ENCODE results near the gene PFN1. TPM values are rescaled to one million over a fixed set of nuclear protein-coding genes. Genes with fewer than 3 reads are reported as not detected.

Gene PFN1
- total and polyA plus RNA-seq, 7 donors = 690 to 1,404 (median 911) TPM

GRCh38 chr17:4955091-4955490, 6.8 kb upstream of the PFN1 start:
- H3K27me3 ChIP-seq = no peaks in the 10 kb centered on the region
- H3K27ac ChIP-seq = no peak overlapping the region
- no peak for TF ChIP-seq POLR2A (IDR thresholded peaks at IDR 0.05)
- no peak for TF ChIP-seq EP300 (IDR thresholded peaks at IDR 0.05)
- no peak for TF ChIP-seq CTCF (IDR thresholded peaks at IDR 0.05)
- TF ChIP-seq POLR2AphosphoS5 (IDR thresholded peaks at IDR 0.05) = no peak
- H3K9me3 ChIP-seq = no peaks in the 10 kb centered on the region
- intact Hi-C loops (cut with DNase I) = no loop called here
- WGBS, 2 donors = 97 to 98% methylated on average over 8 of the region's 8 CpGs
- H3K36me3 ChIP-seq = peaks cover 8 to 21% (median 14%) of the 10 kb centered on the region in 4 donors
- no peak overlapping the region for H3K4me3 ChIP-seq
- DNase-seq = no peak
- H3K4me1 ChIP-seq = peaks cover 0 to 15% (median 13%) of the 10 kb centered on the region in 4 donors

- Histone ChIP-seq H3K9me3 (no peaks in the 10 kb centered on the region), H3K27me3 (no peaks in the 10 kb centered on the region), H3K36me3 (peaks cover 0 to 5% (median 2%) of the 10 kb centered on the region in 4 donors), H3K4me3 (no peak overlapping the region), H3K4me1 (peaks cover 0 to 26% (median 14%) of the 10 kb centered on the region in 4 donors), H3K27ac (no peak overlapping the region)
- no peak for DNase-seq
- TF ChIP-seq CTCF (IDR thresholded peaks at IDR 0.05) = no peak
- no peak for TF ChIP-seq POLR2AphosphoS5 (IDR thresholded peaks at IDR 0.05)
- no peak for TF ChIP-seq EP300 (IDR thresholded peaks at IDR 0.05)
- no peak for TF ChIP-seq POLR2A (IDR thresholded peaks at IDR 0.05)
- 75 to 84% methylated on average over 14 of the region's 14 CpGs for WGBS, 2 donors
- intact Hi-C loops (cut with DNase I) = no loop called here
Measured at GRCh38 chr17:4953451-4953961, 5.2 kb upstream of the PFN1 start.

DNA sequence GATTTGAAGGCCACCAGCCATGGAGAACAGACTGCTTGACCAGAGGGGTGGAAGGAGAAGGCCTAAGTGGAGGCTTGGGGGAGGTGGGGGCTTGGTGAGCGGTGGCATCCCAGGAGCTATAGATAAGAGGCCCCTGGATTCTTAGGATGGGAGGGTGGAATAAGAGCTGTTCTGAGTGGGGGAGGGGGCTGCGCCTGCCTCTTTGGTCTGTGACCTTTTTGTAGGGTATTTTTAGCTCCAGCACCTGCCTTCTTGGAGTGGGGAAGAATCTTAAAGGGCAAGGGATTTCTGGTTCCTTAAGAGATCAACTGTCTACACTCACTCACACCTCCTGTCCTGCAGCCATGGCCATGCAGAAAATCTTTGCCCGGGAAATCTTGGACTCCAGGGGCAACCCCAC, 3.2 kb upstream of the PFN1 start:
- Histone ChIP-seq H3K36me3 (peaks cover 0 to 4% (median under 1%) of the 10 kb centered on the region in 4 donors), H3K4me3 (no peak overlapping the region), H3K4me1 (peaks cover 0 to 32% (median 18%) of the 10 kb centered on the region in 4 donors), H3K9me3 (no peaks in the 10 kb centered on the region), H3K27me3 (no peaks in the 10 kb centered on the region), H3K27ac (peak overlapping the region; percentile 98 to 100 (median 99))
- TF ChIP-seq EP300 (IDR thresholded peaks at IDR 0.05) (no peak), CTCF (IDR thresholded peaks at IDR 0.05) (no peak), POLR2A (IDR thresholded peaks at IDR 0.05) (no peak), POLR2AphosphoS5 (IDR thresholded peaks at IDR 0.05) (no peak)
- WGBS, 2 donors = 93 to 97% methylated on average over 3 of the region's 3 CpGs
- intact Hi-C loops (cut with DNase I) = no loop called here
- DNase-seq = no peak

GRCh38 chr17:4950746-4951204, 2.4 kb upstream of the PFN1 start, which contains the start of gene ENO3:
Gene ENO3, plus strand, starts transcription at chr17:4951119. Its CDS starts 711 bp downstream, at chr17:4951830.
- WGBS, 2 donors = 40 to 47% methylated on average over 7 of the region's 7 CpGs
- Histone ChIP-seq H3K4me3 (peak within 1 kb of the TSS; percentile 80 to 99 (median 96)), H3K4me1 (peaks cover 0 to 39% (median 25%) of the 10 kb centered on the region in 4 donors), H3K27ac (peak within 1 kb of the TSS; percentile 98 to 100 (median 99)), H3K27me3 (no peaks in the 10 kb centered on the region), H3K9me3 (no peaks in the 10 kb centered on the region), H3K36me3 (peaks cover 0 to 11% (median 7%) of the 10 kb centered on the region in 4 donors)
- no peak for TF ChIP-seq CTCF (IDR thresholded peaks at IDR 0.05)
- no peak for TF ChIP-seq EP300 (IDR thresholded peaks at IDR 0.05)
- TF ChIP-seq POLR2A (IDR thresholded peaks at IDR 0.05) = no peak
- TF ChIP-seq POLR2AphosphoS5 (IDR thresholded peaks at IDR 0.05) = no peak
- no peak for DNase-seq
- intact Hi-C loops (cut with DNase I) = no loop called here
